ENCODE measurements around the gene DNHD1.

DNHD1 gene

DNA sequence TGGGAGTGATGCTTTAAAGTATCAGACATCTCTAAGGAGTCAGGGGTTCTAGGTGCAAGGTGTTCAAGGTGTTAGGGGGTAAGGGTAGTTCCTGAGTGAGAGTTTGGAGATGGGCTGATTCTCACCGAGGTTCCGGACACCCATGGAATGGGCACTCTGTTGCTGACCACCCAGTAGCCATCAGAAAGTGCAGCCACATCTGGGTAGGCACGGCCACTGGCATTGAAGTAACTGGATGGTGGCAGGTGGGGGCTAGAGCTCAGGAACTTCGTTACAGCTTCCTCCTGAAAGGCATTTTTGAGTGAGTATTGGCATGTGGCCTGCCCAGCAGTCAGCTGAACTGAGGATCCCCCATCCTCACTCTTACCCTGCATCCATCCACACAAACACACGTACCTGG, 118.0 kb downstream of the DNHD1 start:
- no peak for DNase-seq
- Histone ChIP-seq H3K9me2 (replicated peaks; ENCODE audit: insufficient read depth, low read length) (no peaks in the 10 kb centered on the region), H3K4me3 (ENCODE audit: low read length) (no peak overlapping the region), H3K4me2 (ENCODE audit: low read depth, low read length) (no peak overlapping the region), H3K4me1 (ENCODE audit: low read length) (peaks cover 18% of the 10 kb centered on the region; the same call in 1 of the 2 replicates), H3K79me2 (ENCODE audit: low read length) (peaks cover 28% of the 10 kb centered on the region), H2AFZ (ENCODE audit: low read length) (no peak overlapping the region), H3F3A (ENCODE audit: insufficient read depth, low read length) (peaks cover 11% of the 10 kb centered on the region), H3K36me3 (replicated peaks; ENCODE audit: insufficient read depth, low read length) (no peaks in the 10 kb centered on the region), H3K27me3 (replicated peaks; ENCODE audit: insufficient read depth, low read length) (no peaks in the 10 kb centered on the region), H3K9ac (ENCODE audit: low read length) (no peak overlapping the region), H4K20me1 (ENCODE audit: insufficient read depth, low read length) (no peaks in the 10 kb centered on the region), H3K9me3 (replicated peaks; ENCODE audit: insufficient read depth, low read length) (no peaks in the 10 kb centered on the region), H3K27ac (ENCODE audit: low read length) (no peak overlapping the region)
- TF ChIP-seq EZH2 (optimal IDR thresholded peaks at IDR 0.05; ENCODE audit: low read depth, low read length) (no peak), EZH2phosphoT487 (IDR thresholded peaks at IDR 0.05; ENCODE audit: low read length) (no peak), CTCF (IDR thresholded peaks at IDR 0.05; ENCODE audit: low read length) (no peak)

- Histone ChIP-seq H3K36me3 (replicated peaks; ENCODE audit: insufficient read depth, low read length) (no peaks in the 10 kb centered on the region), H3K27ac (ENCODE audit: low read length) (no peak overlapping the region)
These were observed 119.0 kb downstream of the DNHD1 start for GRCh38 chr11:6615882-6616585.

DNA sequence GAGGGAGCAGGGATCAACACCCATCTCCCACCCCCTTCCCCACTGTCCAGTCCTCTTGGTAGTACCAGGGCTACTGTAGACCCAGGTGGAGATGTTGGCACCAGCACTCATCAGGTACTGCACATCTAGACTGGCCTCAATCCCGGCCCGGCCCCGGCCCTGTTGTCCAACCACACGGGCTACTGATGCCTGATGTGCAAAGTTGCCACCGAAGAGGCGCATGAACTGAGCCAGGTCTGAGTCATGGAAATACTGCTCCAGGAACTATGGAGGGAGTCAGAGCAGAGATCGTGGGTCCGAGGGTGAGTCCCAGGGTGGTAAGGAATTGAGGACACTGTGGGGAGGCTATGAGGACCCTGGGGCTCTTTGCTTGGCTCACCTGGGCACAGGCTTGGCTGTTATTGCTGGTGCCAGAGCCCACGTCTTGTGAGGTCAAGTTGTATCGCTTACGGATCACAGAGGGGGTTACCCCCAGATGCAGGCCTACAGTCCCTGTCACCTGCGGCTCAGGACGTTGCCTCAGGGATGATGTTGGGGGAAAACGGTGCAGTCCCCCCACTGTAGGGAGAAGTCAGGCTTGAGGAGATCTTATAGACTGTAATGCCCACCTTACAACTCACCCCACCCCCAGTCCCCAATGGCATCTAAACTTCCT, 119.6 kb downstream of the DNHD1 start:
- Histone ChIP-seq H2AFZ (ENCODE audit: low read length) (no peak overlapping the region), H4K20me1 (ENCODE audit: insufficient read depth, low read length) (no peaks in the 10 kb centered on the region), H3K9me3 (replicated peaks; ENCODE audit: insufficient read depth, low read length) (no peaks in the 10 kb centered on the region), H3K27me3 (replicated peaks; ENCODE audit: insufficient read depth, low read length) (no peaks in the 10 kb centered on the region), H3K4me2 (ENCODE audit: low read depth, low read length) (no peak overlapping the region), H3K27ac (ENCODE audit: low read length) (no peak overlapping the region), H3K4me3 (ENCODE audit: low read length) (no peak overlapping the region), H3F3A (ENCODE audit: insufficient read depth, low read length) (peaks cover 11% of the 10 kb centered on the region), H3K36me3 (replicated peaks; ENCODE audit: insufficient read depth, low read length) (no peaks in the 10 kb centered on the region), H3K9me2 (replicated peaks; ENCODE audit: insufficient read depth, low read length) (no peaks in the 10 kb centered on the region), H3K79me2 (ENCODE audit: low read length) (peaks cover 15% of the 10 kb centered on the region), H3K9ac (ENCODE audit: low read length) (no peak overlapping the region), H3K4me1 (ENCODE audit: low read length) (0 out of 2 replicates have a peak, but pooled peaks cover 12% of the 10 kb centered on the region)
- no peak for TF ChIP-seq CTCF (IDR thresholded peaks at IDR 0.05; ENCODE audit: low read length)
- TF ChIP-seq EZH2 (optimal IDR thresholded peaks at IDR 0.05; ENCODE audit: low read depth, low read length): no peak
- TF ChIP-seq EZH2phosphoT487 (IDR thresholded peaks at IDR 0.05; ENCODE audit: low read length): no peak
- DNase-seq: no peak

More at GRCh38 chr11:6615882-6616585, 119.0 kb downstream of the DNHD1 start:
- Histone ChIP-seq H3F3A (ENCODE audit: insufficient read depth, low read length) (peaks cover 11% of the 10 kb centered on the region), H3K27me3 (replicated peaks; ENCODE audit: insufficient read depth, low read length) (no peaks in the 10 kb centered on the region), H3K4me3 (ENCODE audit: low read length) (no peak overlapping the region), H3K79me2 (ENCODE audit: low read length) (peaks cover 22% of the 10 kb centered on the region), H3K9me2 (replicated peaks; ENCODE audit: insufficient read depth, low read length) (no peaks in the 10 kb centered on the region), H3K4me1 (ENCODE audit: low read length) (peaks cover 14% of the 10 kb centered on the region; the same call in 1 of the 2 replicates), H2AFZ (ENCODE audit: low read length) (no peak overlapping the region), H4K20me1 (ENCODE audit: insufficient read depth, low read length) (no peaks in the 10 kb centered on the region), H3K4me2 (ENCODE audit: low read depth, low read length) (no peak overlapping the region), H3K9me3 (replicated peaks; ENCODE audit: insufficient read depth, low read length) (no peaks in the 10 kb centered on the region), H3K9ac (ENCODE audit: low read length) (no peak overlapping the region)
- TF ChIP-seq EZH2phosphoT487 (IDR thresholded peaks at IDR 0.05; ENCODE audit: low read length) (no peak), CTCF (IDR thresholded peaks at IDR 0.05; ENCODE audit: low read length) (no peak), EZH2 (optimal IDR thresholded peaks at IDR 0.05; ENCODE audit: low read depth, low read length) (no peak)
- no peak for DNase-seq

Data from MM.1S (cell line).